BLaER1 (cell line): ENCODE data around the gene PPP1R3F.

ENCODE experiments used
- H3K27ac ChIP-seq: shearing (Covaris generic); formaldehyde crosslinking; 2 replicates; pipeline ENCODE4 v1.8.1; 2022
- H3K27me3 ChIP-seq: shearing (Covaris generic); formaldehyde crosslinking; 2 replicates; pipeline ENCODE4 v1.8.1; 2022
- H3K36me3 ChIP-seq: shearing (Covaris generic); formaldehyde crosslinking; 2 replicates; pipeline ENCODE4 v1.8.1; 2022
- H3K4me1 ChIP-seq: shearing (Covaris generic); formaldehyde crosslinking; 2 replicates; pipeline ENCODE4 v1.8.1; 2022
- H3K4me2 ChIP-seq: shearing (Covaris generic); formaldehyde crosslinking; 2 replicates; pipeline ENCODE4 v1.8.1; 2022
- H3K4me3 ChIP-seq: shearing (Covaris generic); formaldehyde crosslinking; 2 replicates; pipeline ENCODE4 v1.8.1; 2022
- H3K9ac ChIP-seq: shearing (Covaris generic); formaldehyde crosslinking; 2 replicates; pipeline ENCODE4 v1.8.1; 2022
- H3K9me3 ChIP-seq: shearing (Covaris generic); formaldehyde crosslinking; 2 replicates; pipeline ENCODE4 v1.8.1; 2022
- H4K20me1 ChIP-seq: shearing (Covaris generic); formaldehyde crosslinking; 2 replicates; pipeline ENCODE4 v1.8.1; 2022
- Cebpa-rat ChIP-seq: shearing (Covaris generic); IDR thresholded peaks from 2 replicates; pipeline ENCODE4 v1.8.1; 2022

Gene PPP1R3F

DNA sequence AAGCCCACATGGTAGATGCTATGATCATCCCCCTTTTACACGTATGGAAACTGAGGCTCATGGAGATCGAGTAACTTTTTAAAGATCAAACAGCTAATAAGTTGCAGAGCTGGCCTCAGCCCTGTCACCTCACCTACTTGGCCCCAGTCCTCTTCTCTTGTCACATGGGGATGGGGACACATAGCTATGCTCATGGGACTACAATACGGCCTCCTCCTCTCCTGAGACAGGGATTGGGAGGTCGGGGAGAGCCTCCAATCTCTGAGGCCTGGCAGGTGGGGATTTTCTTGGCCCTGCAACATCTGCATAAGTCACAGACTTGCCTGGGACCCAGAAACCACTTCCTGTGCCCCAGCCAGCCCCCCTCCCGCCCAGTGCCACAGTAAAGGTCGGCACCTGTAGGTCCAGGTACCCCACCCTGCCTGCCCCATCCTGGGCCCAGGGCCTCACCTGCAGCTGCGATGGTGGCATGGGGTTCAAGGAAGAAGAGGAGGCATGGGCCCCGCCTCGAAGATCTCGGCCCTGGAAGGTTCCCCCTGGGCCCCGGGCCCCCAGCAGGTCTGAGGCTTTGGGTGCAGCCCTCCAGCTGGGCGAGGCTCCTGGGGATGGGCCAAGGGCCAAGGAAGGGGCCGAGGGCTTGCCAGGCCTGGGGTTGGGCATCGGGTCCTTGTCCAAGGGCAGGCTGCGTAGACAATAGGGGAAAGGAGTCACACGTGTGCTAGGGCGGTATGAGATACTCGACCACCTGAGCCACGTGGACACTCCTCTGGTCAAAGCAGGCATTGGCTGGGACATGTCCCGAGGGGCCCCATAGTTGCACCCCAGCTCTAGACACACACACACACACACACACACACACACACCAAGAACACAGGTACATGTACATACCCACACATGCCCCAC, 11.5 kb upstream of the PPP1R3F start:
- Histone ChIP-seq H3K9me3 (no peaks in the 10 kb centered on the region), H3K36me3 (no peaks in the 10 kb centered on the region), H3K4me3 (no peak overlapping the region), H3K9ac (no peak overlapping the region), H4K20me1 (no peaks in the 10 kb centered on the region; the same call in 1 of the 2 replicates), H3K27me3 (peaks cover 58% of the 10 kb centered on the region), H3K4me2 (no peak overlapping the region), H3K4me1 (peaks cover 6% of the 10 kb centered on the region; the same call in 1 of the 2 replicates), H3K27ac (no peak overlapping the region)
- no peak for TF ChIP-seq Cebpa-rat

DNA sequence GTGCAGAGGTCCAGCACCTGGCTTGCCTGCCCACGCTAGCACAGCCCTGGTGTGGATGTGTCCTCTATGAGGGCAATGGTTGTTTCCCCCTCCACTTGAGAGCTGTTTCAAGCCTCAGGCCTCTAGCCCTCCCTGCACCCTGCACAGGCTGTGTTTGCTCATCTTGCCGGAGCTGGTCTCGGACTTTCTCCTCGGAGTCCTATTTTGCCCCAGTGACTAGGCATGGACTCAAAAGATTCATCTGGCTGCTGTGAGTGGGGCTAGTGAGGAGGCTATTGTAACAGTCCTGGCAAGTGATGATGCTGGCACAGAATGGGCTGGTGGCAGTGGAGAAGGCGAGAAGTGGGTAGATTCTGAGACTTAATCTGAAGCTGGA, 10.9 kb upstream of the PPP1R3F start:
- peaks cover 6% of the 10 kb centered on the region; the same call in 1 of the 2 replicates for H3K4me1 ChIP-seq

DNA sequence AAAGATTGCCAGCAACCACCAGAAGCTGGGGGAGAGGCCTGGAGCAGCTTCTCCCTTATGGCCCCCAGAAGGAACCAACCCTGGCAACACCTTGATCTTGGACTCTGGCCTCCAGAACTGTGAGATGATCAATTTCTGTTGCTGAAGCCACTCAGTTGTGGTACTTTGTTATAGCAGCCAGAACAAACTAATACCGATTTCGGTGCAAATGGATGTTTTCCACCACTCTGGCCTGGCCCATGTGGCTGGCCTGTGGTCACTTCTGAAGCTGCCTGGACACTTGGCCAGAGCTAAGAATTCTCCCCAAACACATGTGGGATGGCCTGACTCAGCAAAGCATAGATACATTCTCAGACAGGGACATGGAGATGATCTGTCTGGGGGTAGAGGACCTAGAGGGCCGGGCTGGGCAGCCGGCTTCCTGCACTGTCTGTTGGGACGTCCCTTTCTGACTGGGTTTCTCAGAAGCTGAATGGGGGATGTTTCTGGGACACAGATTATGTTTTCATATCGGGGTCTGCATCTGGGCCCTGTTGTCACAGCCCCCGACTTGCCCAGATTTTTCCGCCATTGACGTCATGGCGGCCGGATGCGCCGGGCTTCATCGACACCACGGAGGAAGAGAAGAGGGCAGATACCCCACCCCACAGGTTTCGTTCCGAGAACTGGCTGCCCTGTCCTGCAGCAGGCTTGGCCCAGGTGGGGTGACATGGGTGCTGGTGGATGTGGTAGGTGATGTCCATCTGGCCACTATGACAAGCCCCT, 9.2 kb upstream of the PPP1R3F start:
- Histone ChIP-seq H3K36me3 (no peaks in the 10 kb centered on the region), H3K4me2 (no peak overlapping the region)
- TF ChIP-seq Cebpa-rat = no peak

More for the DNA sequence above, 10.9 kb upstream of the PPP1R3F start:
- peaks cover 52% of the 10 kb centered on the region for H3K27me3 ChIP-seq
- no peak overlapping the region for H3K4me2 ChIP-seq
- no peak overlapping the region for H3K9ac ChIP-seq
- H3K9me3 ChIP-seq = no peaks in the 10 kb centered on the region
- H3K36me3 ChIP-seq = no peaks in the 10 kb centered on the region
- H3K4me3 ChIP-seq = no peak overlapping the region
- no peak for TF ChIP-seq Cebpa-rat
- H4K20me1 ChIP-seq = no peaks in the 10 kb centered on the region; the same call in 1 of the 2 replicates
- H3K27ac ChIP-seq = no peak overlapping the region

DNA sequence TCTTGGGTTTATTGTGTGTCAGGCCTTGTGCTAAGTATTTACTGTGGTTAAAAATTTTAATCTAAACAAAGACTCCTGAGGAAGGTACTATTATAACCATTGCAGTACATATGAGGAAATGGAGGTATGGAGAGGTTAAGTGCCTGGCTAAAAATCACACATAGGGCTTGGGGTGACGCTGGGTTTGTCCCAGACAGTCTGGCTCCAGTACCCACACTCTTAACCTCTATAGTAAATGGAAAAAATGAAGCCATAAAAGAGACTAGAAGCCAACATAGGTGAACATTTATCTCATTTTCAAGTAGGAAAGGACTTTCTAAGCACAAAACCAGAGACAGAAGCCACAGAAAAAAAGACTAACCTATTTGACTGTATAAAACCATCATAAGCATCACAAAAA, 7.0 kb upstream of the PPP1R3F start:
- Histone ChIP-seq H3K27me3 (peaks cover 79% of the 10 kb centered on the region), H3K36me3 (no peaks in the 10 kb centered on the region)

More for the DNA sequence above, 9.2 kb upstream of the PPP1R3F start:
- Histone ChIP-seq H3K9ac (no peak overlapping the region), H3K27me3 (peaks cover 61% of the 10 kb centered on the region), H4K20me1 (no peaks in the 10 kb centered on the region; the same call in 1 of the 2 replicates), H3K4me3 (no peak overlapping the region), H3K9me3 (no peaks in the 10 kb centered on the region), H3K27ac (no peak overlapping the region), H3K4me1 (peaks cover 6% of the 10 kb centered on the region; the same call in 1 of the 2 replicates)

DNA sequence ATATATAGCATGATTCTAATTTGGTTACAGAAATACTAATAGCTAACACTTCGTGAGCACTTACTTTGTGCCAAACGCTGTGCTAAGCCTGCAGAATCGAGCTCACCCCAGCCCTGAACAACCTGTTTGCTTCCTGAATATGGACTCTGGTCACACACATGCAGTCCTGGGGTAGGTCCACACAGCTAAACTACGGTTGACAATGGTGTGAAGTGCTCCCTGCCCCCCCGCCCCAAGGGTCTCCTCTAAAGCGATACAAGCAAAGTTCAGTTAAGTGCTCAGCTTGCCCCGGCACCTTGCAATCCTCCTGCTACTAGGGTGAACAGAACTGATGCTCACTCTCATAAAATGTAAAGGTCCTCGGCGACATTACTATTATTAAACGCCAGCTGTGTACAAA, 6.0 kb upstream of the PPP1R3F start:
- Histone ChIP-seq H3K9ac (no peak overlapping the region), H4K20me1 (no peaks in the 10 kb centered on the region; the same call in 1 of the 2 replicates), H3K4me2 (no peak overlapping the region), H3K9me3 (no peaks in the 10 kb centered on the region), H3K4me1 (peaks cover 6% of the 10 kb centered on the region), H3K4me3 (no peak overlapping the region), H3K27ac (no peak overlapping the region), H3K27me3 (peaks cover 75% of the 10 kb centered on the region), H3K36me3 (no peaks in the 10 kb centered on the region)
- TF ChIP-seq Cebpa-rat = no peak

More for the DNA sequence above, 7.0 kb upstream of the PPP1R3F start:
- Histone ChIP-seq H3K9me3 (no peaks in the 10 kb centered on the region), H4K20me1 (no peaks in the 10 kb centered on the region; the same call in 1 of the 2 replicates), H3K4me2 (no peak overlapping the region), H3K4me3 (no peak overlapping the region), H3K27ac (no peak overlapping the region), H3K4me1 (no peaks in the 10 kb centered on the region), H3K9ac (no peak overlapping the region)
- TF ChIP-seq Cebpa-rat = no peak

DNA sequence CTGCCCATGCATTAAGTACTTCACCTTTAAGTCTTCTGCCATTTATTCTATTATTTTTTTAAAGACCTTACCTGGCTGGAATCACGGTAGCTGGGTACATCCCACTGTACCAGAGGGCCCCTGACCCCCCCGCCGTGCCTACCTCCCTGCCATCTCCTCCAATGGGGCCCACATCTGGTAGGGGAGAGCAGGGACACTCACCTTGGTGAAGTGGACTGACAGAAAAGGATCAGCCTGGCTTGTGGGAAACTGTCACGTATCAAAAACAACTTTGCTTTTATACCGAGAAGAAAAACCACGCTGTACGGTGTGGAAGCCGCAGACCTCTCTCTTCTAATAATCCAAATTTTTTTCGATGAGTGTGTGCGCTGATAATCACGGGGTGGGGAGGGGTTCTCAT, 5.1 kb upstream of the PPP1R3F start, which contains the start of gene FOXP3:
Gene FOXP3, minus strand, starts transcription at position 251 of the 400 bp plus-strand sequence. CDS start 6,205 bp downstream, outside the sequence.
- no peaks in the 10 kb centered on the region for H3K36me3 ChIP-seq
- TF ChIP-seq Cebpa-rat = no peak
- no peak within 1 kb of the TSS for H3K4me2 ChIP-seq
- H3K9ac ChIP-seq = no peak within 1 kb of the TSS
- H3K9me3 ChIP-seq = 0 out of 2 replicates have a peak, but pooled peaks cover 5% of the 10 kb centered on the region
- no peaks in the 10 kb centered on the region; the same call in 1 of the 2 replicates for H4K20me1 ChIP-seq
- H3K4me1 ChIP-seq = peaks cover 6% of the 10 kb centered on the region
- H3K27ac ChIP-seq = no peak within 1 kb of the TSS
- H3K27me3 ChIP-seq = peaks cover 67% of the 10 kb centered on the region
- H3K4me3 ChIP-seq = no peak within 1 kb of the TSS

DNA sequence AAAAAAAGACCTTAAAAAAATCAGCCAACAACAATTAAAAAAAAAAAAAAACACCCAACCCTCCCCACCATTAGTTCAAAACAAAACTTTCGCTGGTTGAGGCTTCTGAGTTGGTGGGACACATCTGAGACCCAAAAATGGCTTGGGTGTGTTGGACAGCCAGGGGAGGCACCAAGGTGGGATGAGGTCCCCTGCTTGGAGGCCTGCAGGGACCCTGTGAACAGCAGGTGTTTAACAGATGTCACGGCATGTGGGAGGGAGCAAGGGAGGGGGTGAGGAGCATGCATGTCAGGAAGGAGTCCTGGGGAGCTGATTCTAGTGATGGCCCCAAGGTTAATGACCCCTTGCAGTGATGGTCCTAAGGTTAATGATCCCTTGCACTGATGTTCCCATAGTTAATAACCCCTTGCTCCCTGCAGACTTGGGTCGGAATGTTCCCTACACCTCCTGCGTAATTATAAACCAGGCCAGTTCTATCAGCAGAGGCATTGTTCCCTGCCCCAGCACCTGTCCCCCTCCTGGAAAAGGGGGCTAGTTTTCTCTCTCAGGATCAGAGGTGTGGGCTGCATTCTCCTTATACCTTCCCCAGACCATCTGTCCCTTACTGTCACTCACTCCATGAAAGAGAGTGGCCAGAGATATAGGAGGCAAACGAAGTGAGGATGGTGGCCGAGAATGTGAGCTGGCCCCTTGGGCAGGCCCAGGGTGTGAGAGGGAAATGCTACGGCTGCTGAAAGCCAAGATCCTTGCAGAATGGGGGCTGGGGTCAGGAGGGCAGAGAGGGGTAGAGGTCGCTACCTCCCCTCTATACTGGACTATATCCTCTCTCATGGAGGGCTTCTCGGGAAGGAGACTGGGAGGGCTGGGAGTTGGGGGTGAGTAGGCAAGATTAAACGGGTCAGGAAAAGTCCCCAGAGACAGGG, 2.8 kb upstream of the PPP1R3F start:
- peaks cover 21% of the 10 kb centered on the region for H3K4me1 ChIP-seq
- no peaks in the 10 kb centered on the region for H3K36me3 ChIP-seq
- no peak overlapping the region for H3K9ac ChIP-seq
- H3K4me2 ChIP-seq = no peak overlapping the region
- no peak for TF ChIP-seq Cebpa-rat
- H3K4me3 ChIP-seq = no peak overlapping the region
- H3K27ac ChIP-seq = no peak overlapping the region
- H3K9me3 ChIP-seq = peaks cover 16% of the 10 kb centered on the region; the same call in 1 of the 2 replicates
- H4K20me1 ChIP-seq = no peaks in the 10 kb centered on the region; the same call in 1 of the 2 replicates
- peaks cover 43% of the 10 kb centered on the region for H3K27me3 ChIP-seq

DNA sequence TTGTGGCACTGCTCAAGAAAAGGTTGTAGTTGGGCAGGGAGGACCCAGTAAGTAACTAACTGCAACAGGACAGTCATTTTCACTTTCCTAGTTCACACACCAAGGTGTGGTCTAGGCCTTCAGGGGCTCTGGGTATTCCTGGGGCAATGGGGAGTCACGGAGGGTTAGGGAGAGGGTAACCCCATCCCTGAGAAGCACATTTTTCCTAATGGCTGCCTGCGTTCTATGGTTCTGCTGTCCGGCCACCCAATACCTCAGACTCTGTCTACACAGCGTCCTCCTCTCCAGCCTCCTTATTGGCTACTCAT, 937 bp upstream of the PPP1R3F start:
- peak overlapping the region; percentile 72 for H3K9ac ChIP-seq
- peaks cover 17% of the 10 kb centered on the region for H4K20me1 ChIP-seq
- H3K9me3 ChIP-seq = peaks cover 16% of the 10 kb centered on the region; the same call in 1 of the 2 replicates
- peak overlapping the region; percentile 76 for H3K4me3 ChIP-seq
- peak overlapping the region; percentile 65 for H3K27ac ChIP-seq
- no peaks in the 10 kb centered on the region for H3K36me3 ChIP-seq
- H3K4me2 ChIP-seq = peak overlapping the region; percentile 76
- H3K4me1 ChIP-seq = peaks cover 31% of the 10 kb centered on the region
- H3K27me3 ChIP-seq = peaks cover 54% of the 10 kb centered on the region
- no peak for TF ChIP-seq Cebpa-rat
